Measurements from ENCODE around the gene PARP15.

Gene PARP15

GRCh38 chr3:122568755-122569154 is 8.7 kb upstream of the PARP15 start:
- DNase-seq (ENCODE audit: extremely low read depth in 1 of 2, low read depth in 1 of 2), result no peak

GRCh38 chr3:122572940-122573412 is 4.5 kb upstream of the PARP15 start:
- no peak for DNase-seq (ENCODE audit: extremely low read depth in 1 of 2, low read depth in 1 of 2)

- no peak for DNase-seq (ENCODE audit: extremely low read depth in 1 of 2, low read depth in 1 of 2)
Measured at GRCh38 chr3:122576174-122576940, 1.1 kb upstream of the PARP15 start.

- no peak for DNase-seq (ENCODE audit: extremely low read depth in 1 of 2, low read depth in 1 of 2)
Measured at GRCh38 chr3:122578069-122578740, 755 bp downstream of the PARP15 start.

GRCh38 chr3:122580470-122580869 is 3.0 kb downstream of the PARP15 start:
- no peak for DNase-seq (ENCODE audit: extremely low read depth in 1 of 2, low read depth in 1 of 2)

- DNase-seq (ENCODE audit: extremely low read depth in 1 of 2, low read depth in 1 of 2), result no peak
Measured at GRCh38 chr3:122581622-122582021, 4.2 kb downstream of the PARP15 start.

- no peak for DNase-seq (ENCODE audit: extremely low read depth in 1 of 2, low read depth in 1 of 2)
Measured at GRCh38 chr3:122582390-122582789, 4.9 kb downstream of the PARP15 start.

GRCh38 chr3:122586098-122586497 is 8.6 kb downstream of the PARP15 start:
- no peak for DNase-seq (ENCODE audit: extremely low read depth in 1 of 2, low read depth in 1 of 2)

GRCh38 chr3:122586773-122587485 is 9.5 kb downstream of the PARP15 start:
- DNase-seq (ENCODE audit: extremely low read depth in 1 of 2, low read depth in 1 of 2), result no peak

- DNase-seq (ENCODE audit: extremely low read depth in 1 of 2, low read depth in 1 of 2), result no peak
Measured at GRCh38 chr3:122587572-122587971, 10.1 kb downstream of the PARP15 start.

- no peak for DNase-seq (ENCODE audit: extremely low read depth in 1 of 2, low read depth in 1 of 2)
Measured at GRCh38 chr3:122589297-122589696, 11.8 kb downstream of the PARP15 start.

- DNase-seq (ENCODE audit: extremely low read depth in 1 of 2, low read depth in 1 of 2), result no peak
Measured at GRCh38 chr3:122590610-122591009, 13.2 kb downstream of the PARP15 start.

GRCh38 chr3:122594025-122594424 is 16.6 kb downstream of the PARP15 start:
- DNase-seq (ENCODE audit: extremely low read depth in 1 of 2, low read depth in 1 of 2), result no peak

GRCh38 chr3:122598151-122598550 is 20.7 kb downstream of the PARP15 start:
- no peak for DNase-seq (ENCODE audit: extremely low read depth in 1 of 2, low read depth in 1 of 2)

GRCh38 chr3:122598556-122598955 is 21.1 kb downstream of the PARP15 start:
- no peak for DNase-seq (ENCODE audit: extremely low read depth in 1 of 2, low read depth in 1 of 2)

GRCh38 chr3:122602011-122602710 is 24.7 kb downstream of the PARP15 start:
- DNase-seq (ENCODE audit: extremely low read depth in 1 of 2, low read depth in 1 of 2), result no peak

GRCh38 chr3:122603056-122603455 is 25.6 kb downstream of the PARP15 start:
- no peak for DNase-seq (ENCODE audit: extremely low read depth in 1 of 2, low read depth in 1 of 2)

- no peak for DNase-seq (ENCODE audit: extremely low read depth in 1 of 2, low read depth in 1 of 2)
Measured at GRCh38 chr3:122606330-122606729, 28.9 kb downstream of the PARP15 start.

- DNase-seq (ENCODE audit: extremely low read depth in 1 of 2, low read depth in 1 of 2), result no peak
Measured at GRCh38 chr3:122608916-122609315, 31.5 kb downstream of the PARP15 start.

GRCh38 chr3:122609798-122610559 is 32.5 kb downstream of the PARP15 start:
- peak in 1 of 2 donors; percentile 7 for DNase-seq (ENCODE audit: extremely low read depth in 1 of 2, low read depth in 1 of 2)
